Measurements from ENCODE around the gene ZNF77. TPM values are rescaled to one million over a fixed set of nuclear protein-coding genes. Genes with fewer than 3 reads are reported as not detected.
A peak's percentile ranks its signal among the peaks of the same experiment; 100 is the strongest.
"Not testable (repeated sequence)": the region's sequence is repeated elsewhere in the genome, so short reads cannot be mapped to it uniquely, and the experiment has no call there.

ZNF77 gene
- total RNA-seq, 1 donor from 2014 or later = 7.6 TPM

- DNase-seq (ENCODE audit: low read depth, low spot score) = no peak
Measured at GRCh38 chr19:2917275-2918184, 27.2 kb downstream of the ZNF77 start.

- DNase-seq (ENCODE audit: low read depth, low spot score) = no peak
Measured at GRCh38 chr19:2912306-2912705, 32.5 kb downstream of the ZNF77 start.

GRCh38 chr19:2906631-2907195 lies 38.1 kb downstream of the ZNF77 start:
- no peak for DNase-seq (ENCODE audit: low read depth, low spot score)

GRCh38 chr19:2905918-2906519 lies 38.8 kb downstream of the ZNF77 start:
- DNase-seq (ENCODE audit: low read depth, low spot score) = no peak

- DNase-seq (ENCODE audit: low read depth, low spot score) = not testable (repeated sequence)
Measured at GRCh38 chr19:2903326-2903725, 41.4 kb downstream of the ZNF77 start.

- DNase-seq (ENCODE audit: low read depth, low spot score) = no peak
Measured at GRCh38 chr19:2902590-2903218, 42.1 kb downstream of the ZNF77 start.

- DNase-seq (ENCODE audit: low read depth, low spot score) = peak; percentile 98
Measured at GRCh38 chr19:2900296-2901252, 44.2 kb downstream of the ZNF77 start, which contains the start of gene ZNF57. Gene ZNF57, plus strand, starts transcription at chr19:2900928. Its CDS starts 118 bp downstream, at chr19:2901046.

GRCh38 chr19:2896694-2897093 lies 48.1 kb downstream of the ZNF77 start:
- no peak for DNase-seq (ENCODE audit: low read depth, low spot score)

GRCh38 chr19:2890531-2890930 lies 54.2 kb downstream of the ZNF77 start:
- DNase-seq (ENCODE audit: low read depth, low spot score) = not testable (repeated sequence)

- no peak for DNase-seq (ENCODE audit: low read depth, low spot score)
Measured at GRCh38 chr19:2888731-2889224, 56.0 kb downstream of the ZNF77 start.

GRCh38 chr19:2887391-2887914 lies 57.3 kb downstream of the ZNF77 start:
- DNase-seq (ENCODE audit: low read depth, low spot score) = peak; percentile 30

- DNase-seq (ENCODE audit: low read depth, low spot score) = no peak
Measured at GRCh38 chr19:2885736-2886135, 59.0 kb downstream of the ZNF77 start.

- no peak for DNase-seq (ENCODE audit: low read depth, low spot score)
Measured at GRCh38 chr19:2883686-2884439, 60.9 kb downstream of the ZNF77 start.

Other genes with a start within 250 kb of the ZNF77 start
- 0.11 and 0.20 TPM in 2 replicates for gene GNG7, start 242.3 kb downstream of the ZNF77 start, total RNA-seq
- gene DIRAS1, start 223.6 kb downstream of the ZNF77 start, total RNA-seq = under 0.01 and 0.04 TPM in 2 replicates
- 18.0 and 25.9 TPM in 2 replicates for gene SLC39A3, start 205.0 kb downstream of the ZNF77 start, total RNA-seq
- 49.1 and 55.0 TPM in 2 replicates for gene SGTA, start 161.7 kb downstream of the ZNF77 start, total RNA-seq
- gene THOP1, start 159.5 kb downstream of the ZNF77 start, total RNA-seq = 187 and 195 TPM in 2 replicates
- 2.4 and 3.2 TPM in 2 replicates for gene ZNF554, start 125.1 kb downstream of the ZNF77 start, total RNA-seq
- 4.7 and 7.4 TPM in 2 replicates for gene ZNF555, start 103.5 kb downstream of the ZNF77 start, total RNA-seq
- gene ZNF556, start 77.6 kb downstream of the ZNF77 start, total RNA-seq = 0.04 TPM in 1 of 2 replicates, not detected in the other
- 7.0 and 8.2 TPM in 2 replicates for gene ZNF57, start 44.0 kb downstream of the ZNF77 start, total RNA-seq
- 1.9 and 3.4 TPM in 2 replicates for gene TLE6, start 32.6 kb upstream of the ZNF77 start, total RNA-seq
- gene TLE2, start 84.3 kb upstream of the ZNF77 start, total RNA-seq = 19.2 and 20.6 TPM in 2 replicates
- gene TLE5, start 117.5 kb upstream of the ZNF77 start, total RNA-seq = 103 and 129 TPM in 2 replicates
- gene GNA11, start 149.4 kb upstream of the ZNF77 start, total RNA-seq = 87.8 and 108 TPM in 2 replicates
- gene GNA15, start 191.1 kb upstream of the ZNF77 start, total RNA-seq = 0.04 and 0.07 TPM in 2 replicates
- 0.21 and 0.33 TPM in 2 replicates for gene S1PR4, start 233.8 kb upstream of the ZNF77 start, total RNA-seq
- gene NCLN, start 241.0 kb upstream of the ZNF77 start, total RNA-seq = 61.1 and 76.9 TPM in 2 replicates

All from pulmonary artery endothelial cell (primary cell).